Ectodermal cell (in vitro differentiated cells): Measurements from ENCODE around the gene ERC2.

Source experiments
- H3K27ac ChIP-seq: 2 replicates; pipeline ENCODE4 v1.7.0; 2013; ENCODE audit warnings: mild to moderate bottlenecking, low read depth, low read length; ENCODE audit not compliant: insufficient read depth, poor library complexity, severe bottlenecking
- H3K27me3 ChIP-seq: 2 replicates; pipeline ENCODE4 v1.7.0; 2013; ENCODE audit warnings: mild to moderate bottlenecking, low read length; ENCODE audit not compliant: insufficient read depth, control insufficient read depth, poor library complexity, severe bottlenecking
- H3K36me3 ChIP-seq: one replicate; pipeline ENCODE4 v1.7.0; 2013; ENCODE audit warnings: low read length; ENCODE audit not compliant: control insufficient read depth, insufficient read depth
- H3K4me1 ChIP-seq: one replicate; pipeline ENCODE4 v1.7.0; 2013; ENCODE audit warnings: low read length; ENCODE audit not compliant: control insufficient read depth, insufficient read depth
- H3K4me3 ChIP-seq: 2 replicates; pipeline ENCODE4 v1.7.0; 2013; ENCODE audit warnings: low read depth, low read length, control low read depth; ENCODE audit not compliant: insufficient read depth
- H3K9me3 ChIP-seq: 2 replicates; pipeline ENCODE4 v1.7.0; 2013; ENCODE audit warnings: mild to moderate bottlenecking, low read length, moderate library complexity; ENCODE audit not compliant: control insufficient read depth
- WGBS, 2 experiments: methylation state at CpG; one replicate each; pipeline ENCODE4 v1.1.7; 2013; ENCODE audit warnings: missing lambda C conversion rate in 2 of 2; 5-methylcytosine and 5-hydroxymethylcytosine counted together

Gene ERC2

GRCh38 chr3:55595420-55595819 is 872.8 kb downstream of the ERC2 start:
- H3K9me3 ChIP-seq: no peaks in the 10 kb centered on the region
- no peak overlapping the region for H3K27ac ChIP-seq
- 93 to 98% methylated on average over 4 of the region's 4 CpGs for WGBS, 2 experiments
- H3K4me3 ChIP-seq: no peak overlapping the region
- H3K36me3 ChIP-seq: no peaks in the 10 kb centered on the region
- no peaks in the 10 kb centered on the region for H3K27me3 ChIP-seq
- no peaks in the 10 kb centered on the region for H3K4me1 ChIP-seq

- H3K36me3 ChIP-seq: no peaks in the 10 kb centered on the region
- H3K27me3 ChIP-seq: no peaks in the 10 kb centered on the region
- 70 to 74% methylated on average over 5 of the region's 5 CpGs for WGBS, 2 experiments
- no peaks in the 10 kb centered on the region for H3K9me3 ChIP-seq
- H3K4me3 ChIP-seq: no peak overlapping the region
- no peaks in the 10 kb centered on the region for H3K4me1 ChIP-seq
- H3K27ac ChIP-seq: no peak overlapping the region
These were observed 875.7 kb downstream of the ERC2 start for GRCh38 chr3:55592572-55592971.

DNA sequence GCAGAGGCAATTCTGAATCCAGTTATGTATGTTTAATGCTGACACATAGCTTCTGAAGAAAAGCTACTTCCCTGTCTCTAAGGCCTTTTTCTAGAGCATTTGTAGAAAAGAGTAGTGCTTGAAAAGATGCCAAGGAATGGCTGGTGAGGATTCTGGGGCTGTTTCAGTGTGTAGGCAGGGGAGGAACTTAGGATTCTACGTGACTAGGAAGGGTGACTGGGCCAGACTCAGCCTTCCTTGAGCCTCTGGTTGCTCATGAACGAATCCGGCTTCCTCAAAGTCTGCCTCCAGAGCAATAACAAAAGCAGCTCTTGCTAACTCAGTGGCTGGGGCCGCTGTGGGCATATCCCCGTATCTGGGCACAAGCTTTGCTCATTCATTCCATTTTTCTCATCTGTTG is 876.4 kb downstream of the ERC2 start:
- Histone ChIP-seq H3K9me3 (no peaks in the 10 kb centered on the region), H3K27me3 (no peaks in the 10 kb centered on the region), H3K4me1 (no peaks in the 10 kb centered on the region), H3K27ac (no peak overlapping the region), H3K4me3 (no peak overlapping the region), H3K36me3 (no peaks in the 10 kb centered on the region)
- WGBS, 2 experiments: 86 to 90% methylated on average over 5 of the region's 5 CpGs

DNA sequence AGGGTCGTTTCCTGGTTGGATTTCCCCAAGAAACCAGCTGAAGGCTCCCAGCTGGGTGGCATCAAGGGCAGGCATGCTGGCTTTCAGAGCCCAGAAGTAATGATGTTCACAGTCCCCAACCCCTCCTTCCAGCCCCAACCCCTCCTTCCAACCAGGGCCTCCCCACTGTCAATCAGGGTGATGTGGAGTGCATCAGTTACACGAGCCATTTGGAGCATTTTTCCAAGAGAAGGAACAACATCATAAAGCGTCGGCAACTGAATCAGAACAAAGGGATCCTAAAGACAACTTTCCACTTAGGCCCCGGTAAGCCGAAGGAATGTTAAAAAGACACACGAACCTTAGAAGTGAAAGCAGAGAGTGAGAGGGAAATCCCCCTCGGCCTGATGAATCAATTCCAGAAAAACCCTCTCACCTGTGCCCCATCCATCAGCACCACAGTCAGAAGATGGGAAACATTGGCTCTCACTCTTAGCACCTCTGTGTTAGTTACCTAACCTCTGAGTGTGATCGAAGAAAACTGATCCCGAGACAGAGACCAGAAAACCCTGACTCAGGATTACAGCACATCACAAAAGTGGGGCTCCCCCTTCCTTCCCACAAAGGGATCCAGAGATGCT is 880.0 kb downstream of the ERC2 start:
- Histone ChIP-seq H3K4me3 (no peak overlapping the region), H3K27me3 (no peaks in the 10 kb centered on the region), H3K36me3 (no peaks in the 10 kb centered on the region), H3K27ac (no peak overlapping the region), H3K4me1 (no peaks in the 10 kb centered on the region), H3K9me3 (no peaks in the 10 kb centered on the region)
- 70 to 79% methylated on average over 10 of the region's 10 CpGs for WGBS, 2 experiments

GRCh38 chr3:55585856-55586255 is 882.4 kb downstream of the ERC2 start:
- no peak overlapping the region for H3K4me3 ChIP-seq
- no peak overlapping the region for H3K27ac ChIP-seq
- no peaks in the 10 kb centered on the region for H3K9me3 ChIP-seq
- H3K27me3 ChIP-seq: no peaks in the 10 kb centered on the region
- WGBS, 2 experiments: 58 to 59% methylated on average over 9 of the region's 9 CpGs
- no peaks in the 10 kb centered on the region for H3K36me3 ChIP-seq
- no peaks in the 10 kb centered on the region for H3K4me1 ChIP-seq

GRCh38 chr3:55584716-55585368 is 883.4 kb downstream of the ERC2 start:
- H3K36me3 ChIP-seq: no peaks in the 10 kb centered on the region
- no peaks in the 10 kb centered on the region for H3K27me3 ChIP-seq
- H3K9me3 ChIP-seq: no peaks in the 10 kb centered on the region
- H3K27ac ChIP-seq: no peak overlapping the region
- 89 to 91% methylated on average over 15 of the region's 15 CpGs for WGBS, 2 experiments
- H3K4me3 ChIP-seq: no peak overlapping the region
- no peaks in the 10 kb centered on the region for H3K4me1 ChIP-seq

GRCh38 chr3:55584030-55584429 is 884.2 kb downstream of the ERC2 start:
- H3K27ac ChIP-seq: no peak overlapping the region
- WGBS, 2 experiments: 94 to 96% methylated on average over 3 of the region's 3 CpGs
- H3K4me3 ChIP-seq: no peak overlapping the region

GRCh38 chr3:55583475-55583874 is 884.8 kb downstream of the ERC2 start:
- WGBS, 2 experiments: 69 to 76% methylated on average over 3 of the region's 3 CpGs
- Histone ChIP-seq H3K27ac (no peak overlapping the region), H3K27me3 (no peaks in the 10 kb centered on the region), H3K4me1 (no peaks in the 10 kb centered on the region), H3K4me3 (no peak overlapping the region), H3K36me3 (no peaks in the 10 kb centered on the region), H3K9me3 (no peaks in the 10 kb centered on the region)

More at GRCh38 chr3:55584030-55584429, 884.2 kb downstream of the ERC2 start:
- H3K9me3 ChIP-seq: no peaks in the 10 kb centered on the region
- no peaks in the 10 kb centered on the region for H3K27me3 ChIP-seq
- H3K4me1 ChIP-seq: no peaks in the 10 kb centered on the region
- H3K36me3 ChIP-seq: no peaks in the 10 kb centered on the region

GRCh38 chr3:55579496-55579895 is 888.8 kb downstream of the ERC2 start:
- H3K27me3 ChIP-seq: no peaks in the 10 kb centered on the region
- H3K27ac ChIP-seq: no peak overlapping the region

DNA sequence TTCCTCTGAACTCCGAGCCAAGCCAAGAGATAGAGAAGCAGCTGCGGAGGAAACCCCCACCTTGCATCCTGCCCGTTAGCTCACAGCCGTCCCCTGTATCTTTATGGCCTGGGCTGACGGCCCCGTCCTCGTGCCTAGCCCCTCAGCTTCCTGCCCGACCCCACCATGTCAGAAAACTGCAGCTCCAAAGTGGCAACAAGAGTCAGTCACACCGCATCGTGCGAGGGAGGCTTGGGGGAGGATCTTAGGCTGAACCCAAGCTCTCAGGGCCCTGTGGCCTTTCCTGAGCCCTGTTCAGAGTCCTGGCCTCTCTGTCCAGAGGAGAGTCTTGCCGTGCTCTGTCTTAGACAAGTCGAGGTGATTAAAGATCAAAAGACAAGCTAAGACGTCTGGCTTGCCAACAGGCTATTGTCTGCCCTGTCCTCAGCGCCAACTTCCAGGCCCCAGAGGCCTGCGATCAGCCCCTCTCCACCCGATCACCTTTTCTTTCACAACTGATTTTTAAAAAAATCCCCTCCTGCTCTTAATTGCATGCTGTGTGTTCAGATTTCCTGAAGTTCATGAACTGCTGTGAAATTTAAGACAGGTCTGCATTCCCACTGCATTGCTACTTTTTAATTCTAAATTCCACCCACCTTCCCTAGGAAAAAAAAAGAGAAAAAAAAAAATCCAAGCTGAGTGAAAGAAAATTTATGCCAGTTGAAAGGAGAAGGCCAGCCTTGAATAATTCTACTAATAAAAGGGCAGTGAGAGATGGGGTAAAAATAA is 891.5 kb downstream of the ERC2 start:
- Histone ChIP-seq H3K4me3 (no peak overlapping the region), H3K9me3 (no peaks in the 10 kb centered on the region), H3K36me3 (no peaks in the 10 kb centered on the region), H3K27ac (no peak overlapping the region), H3K27me3 (no peaks in the 10 kb centered on the region), H3K4me1 (no peaks in the 10 kb centered on the region)
- WGBS, 2 experiments: 77% methylated on average over 17 of the region's 17 CpGs

More at GRCh38 chr3:55579496-55579895, 888.8 kb downstream of the ERC2 start:
- no peaks in the 10 kb centered on the region for H3K36me3 ChIP-seq
- no peak overlapping the region for H3K4me3 ChIP-seq
- H3K9me3 ChIP-seq: no peaks in the 10 kb centered on the region
- 91 to 93% methylated on average over 8 of the region's 8 CpGs for WGBS, 2 experiments
- H3K4me1 ChIP-seq: no peaks in the 10 kb centered on the region
